Mesodermal cell (in vitro differentiated cells): ENCODE data around the gene CHD5.

ENCODE experiments used
- H3K27ac ChIP-seq: 2 replicates; pipeline ENCODE4 v1.7.0; 2013; ENCODE audit warnings: mild to moderate bottlenecking, low read depth, low read length, moderate library complexity; ENCODE audit not compliant: severe bottlenecking
- H3K36me3 ChIP-seq: 2 replicates; pipeline ENCODE4 v1.7.1; 2013; ENCODE audit warnings: mild to moderate bottlenecking, low read length, moderate library complexity; ENCODE audit not compliant: control insufficient read depth, insufficient read depth
- H3K4me1 ChIP-seq: one replicate; pipeline ENCODE4 v1.7.1; 2013; ENCODE audit warnings: mild to moderate bottlenecking, low read length; ENCODE audit not compliant: insufficient read depth, control insufficient read depth, poor library complexity, severe bottlenecking
- H3K4me3 ChIP-seq: 2 replicates; pipeline ENCODE4 v1.7.0; 2013; ENCODE audit warnings: low read length, control low read depth, mild to moderate bottlenecking; ENCODE audit not compliant: insufficient read depth, poor library complexity, severe bottlenecking; ENCODE audit errors: extremely low read depth
- H3K9me3 ChIP-seq: 2 replicates; pipeline ENCODE4 v1.7.1; 2013; ENCODE audit warnings: mild to moderate bottlenecking, low read length, moderate library complexity; ENCODE audit not compliant: control insufficient read depth
- WGBS, 2 experiments: methylation state at CpG; one replicate each; pipeline ENCODE4 v1.1.5; 2013; ENCODE audit warnings: missing lambda C conversion rate in 2 of 2; ENCODE audit not compliant: insufficient coverage in 2 of 2; 5-methylcytosine and 5-hydroxymethylcytosine counted together

The CHD5 gene

DNA sequence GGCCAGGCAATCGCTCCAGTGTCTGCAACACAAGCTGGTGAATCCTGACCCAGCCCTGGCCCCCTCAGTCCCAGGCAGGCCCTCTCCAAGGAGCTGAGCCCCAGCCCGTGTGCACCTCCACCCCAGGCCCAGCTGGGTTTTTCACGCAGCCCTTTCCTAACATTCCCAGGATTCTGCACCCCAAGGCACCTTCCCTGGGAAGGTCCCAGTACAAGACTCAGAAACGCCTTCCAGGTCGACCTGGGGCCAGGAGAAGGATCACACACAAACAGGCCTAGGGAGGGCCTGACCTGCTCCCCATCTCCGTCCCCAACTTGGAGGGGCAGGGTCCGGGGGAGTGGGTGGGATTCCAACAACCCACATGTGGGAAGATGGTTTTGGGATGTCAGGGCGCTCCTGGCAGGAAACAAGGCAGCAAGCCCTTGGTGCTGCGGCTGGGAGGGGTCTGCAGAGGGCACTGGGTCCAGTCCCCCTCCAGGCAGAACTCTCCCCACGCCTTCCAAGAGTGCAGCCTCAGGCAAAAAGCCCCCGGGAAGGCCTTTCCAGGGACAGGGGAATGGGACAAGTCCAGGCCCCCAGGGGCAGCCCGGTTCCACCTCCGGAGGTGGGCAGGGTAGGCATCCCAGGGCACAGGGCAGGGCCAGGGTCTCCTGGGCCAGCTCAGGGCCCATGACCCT is 76.1 kb downstream of the CHD5 start:
- no peaks in the 10 kb centered on the region for H3K9me3 ChIP-seq
- 86 to 89% methylated on average over 7 to 12 of the region's 13 CpGs for WGBS, 2 experiments

DNA sequence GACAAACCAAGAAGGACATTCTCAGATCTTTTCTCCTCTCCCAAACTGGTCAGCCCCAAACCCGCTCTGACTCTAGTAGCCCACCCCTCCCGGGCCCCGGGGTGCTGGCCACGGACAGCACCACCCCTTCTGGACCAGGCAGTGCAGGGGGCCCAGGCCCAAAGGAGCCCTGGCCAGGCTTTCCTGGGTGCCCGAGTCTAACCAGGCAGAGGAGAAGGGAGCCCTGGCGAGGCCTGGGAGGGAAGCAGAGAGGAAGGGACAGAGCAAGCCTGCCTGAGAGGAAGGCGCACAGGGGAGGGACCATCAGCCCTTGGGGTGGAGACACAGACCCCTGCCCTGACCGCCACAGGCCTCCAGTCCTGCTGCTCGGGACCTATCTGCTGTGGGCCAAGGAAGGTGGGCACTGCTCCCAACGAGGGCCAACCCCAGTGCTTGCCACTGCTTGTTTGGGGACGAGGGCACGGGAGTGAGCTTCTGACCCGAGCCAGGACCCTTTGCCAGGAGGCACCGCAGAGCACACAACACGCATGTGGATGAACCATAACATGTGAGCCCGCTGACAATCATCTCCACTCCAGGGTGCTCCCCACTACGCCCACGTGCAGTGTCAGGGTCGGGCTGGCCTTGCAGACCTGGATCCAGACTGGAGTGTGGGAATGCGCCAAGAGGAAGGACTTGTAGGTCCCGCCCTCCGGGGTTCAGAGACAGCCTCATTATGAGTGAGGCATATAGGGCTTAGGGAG is 76.8 kb downstream of the CHD5 start:
- Histone ChIP-seq H3K4me3 (no peak overlapping the region), H3K9me3 (no peaks in the 10 kb centered on the region)
- WGBS, 2 experiments, result 88 to 92% methylated on average over 18 to 21 of the region's 22 CpGs

More for the DNA sequence above, 76.1 kb downstream of the CHD5 start:
- Histone ChIP-seq H3K4me1 (no peaks in the 10 kb centered on the region), H3K27ac (no peak overlapping the region), H3K4me3 (no peak overlapping the region), H3K36me3 (no peaks in the 10 kb centered on the region)

DNA sequence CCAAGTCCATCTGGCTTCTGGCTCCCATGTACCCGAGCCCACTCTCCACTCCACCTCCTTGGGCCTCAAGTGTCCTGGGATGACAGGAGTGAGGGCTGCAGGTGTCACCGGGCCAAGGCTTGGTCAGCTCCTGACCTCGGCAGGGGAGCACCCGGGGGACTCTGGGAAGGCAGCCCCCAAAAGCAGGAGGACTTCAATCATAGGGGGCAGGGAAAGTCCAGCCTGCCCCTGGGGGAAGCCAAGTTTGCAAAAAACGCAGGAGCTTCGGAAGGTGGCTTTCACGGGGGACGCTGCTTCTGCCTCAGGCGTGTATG is 77.6 kb downstream of the CHD5 start:
- Histone ChIP-seq H3K9me3 (no peaks in the 10 kb centered on the region), H3K4me1 (no peaks in the 10 kb centered on the region), H3K36me3 (no peaks in the 10 kb centered on the region), H3K4me3 (no peak overlapping the region), H3K27ac (no peak overlapping the region)
- 88 to 94% methylated on average over 8 to 9 of the region's 9 CpGs for WGBS, 2 experiments

More for the DNA sequence above, 76.8 kb downstream of the CHD5 start:
- H3K36me3 ChIP-seq, result no peaks in the 10 kb centered on the region
- H3K4me1 ChIP-seq, result no peaks in the 10 kb centered on the region
- H3K27ac ChIP-seq, result no peak overlapping the region

DNA sequence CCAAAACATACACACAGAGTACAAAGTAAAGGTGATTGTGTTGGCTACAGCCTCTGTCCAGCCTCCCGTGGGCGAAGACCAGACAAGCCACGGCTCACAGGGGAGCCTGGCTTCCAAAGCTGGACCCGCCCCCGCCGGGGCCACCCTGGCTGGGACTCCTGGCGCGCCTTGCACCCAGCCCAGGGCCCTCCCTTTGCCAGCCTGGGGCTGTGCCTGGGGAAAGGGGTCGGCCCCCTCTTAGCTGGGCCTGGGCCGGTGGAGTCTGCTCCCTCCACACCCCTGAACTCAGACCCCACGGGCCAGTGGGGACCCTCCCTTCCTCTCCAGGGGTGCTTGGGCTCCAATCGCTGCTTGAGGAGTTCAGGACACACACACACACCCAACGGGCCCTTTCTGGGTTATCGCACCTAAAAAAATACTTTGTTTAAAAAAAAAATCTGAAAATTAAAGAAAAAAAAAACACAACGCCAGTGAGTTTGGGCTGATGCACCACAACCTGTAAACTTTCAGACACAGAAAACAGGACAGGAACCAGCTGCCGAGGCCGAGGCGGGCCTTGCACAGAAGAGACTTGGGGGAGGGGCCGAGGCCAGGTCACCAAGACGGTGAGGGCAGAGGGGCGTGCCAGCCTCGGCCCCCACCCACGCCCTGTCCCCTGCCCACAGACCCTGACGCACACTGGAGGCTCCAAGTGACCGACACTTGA is 78.1 kb downstream of the CHD5 start:
- Histone ChIP-seq H3K36me3 (no peaks in the 10 kb centered on the region), H3K9me3 (no peaks in the 10 kb centered on the region), H3K4me3 (no peak overlapping the region), H3K27ac (no peak overlapping the region), H3K4me1 (no peaks in the 10 kb centered on the region)
- WGBS, 2 experiments, result 79 to 82% methylated on average over 14 to 18 of the region's 25 CpGs

DNA sequence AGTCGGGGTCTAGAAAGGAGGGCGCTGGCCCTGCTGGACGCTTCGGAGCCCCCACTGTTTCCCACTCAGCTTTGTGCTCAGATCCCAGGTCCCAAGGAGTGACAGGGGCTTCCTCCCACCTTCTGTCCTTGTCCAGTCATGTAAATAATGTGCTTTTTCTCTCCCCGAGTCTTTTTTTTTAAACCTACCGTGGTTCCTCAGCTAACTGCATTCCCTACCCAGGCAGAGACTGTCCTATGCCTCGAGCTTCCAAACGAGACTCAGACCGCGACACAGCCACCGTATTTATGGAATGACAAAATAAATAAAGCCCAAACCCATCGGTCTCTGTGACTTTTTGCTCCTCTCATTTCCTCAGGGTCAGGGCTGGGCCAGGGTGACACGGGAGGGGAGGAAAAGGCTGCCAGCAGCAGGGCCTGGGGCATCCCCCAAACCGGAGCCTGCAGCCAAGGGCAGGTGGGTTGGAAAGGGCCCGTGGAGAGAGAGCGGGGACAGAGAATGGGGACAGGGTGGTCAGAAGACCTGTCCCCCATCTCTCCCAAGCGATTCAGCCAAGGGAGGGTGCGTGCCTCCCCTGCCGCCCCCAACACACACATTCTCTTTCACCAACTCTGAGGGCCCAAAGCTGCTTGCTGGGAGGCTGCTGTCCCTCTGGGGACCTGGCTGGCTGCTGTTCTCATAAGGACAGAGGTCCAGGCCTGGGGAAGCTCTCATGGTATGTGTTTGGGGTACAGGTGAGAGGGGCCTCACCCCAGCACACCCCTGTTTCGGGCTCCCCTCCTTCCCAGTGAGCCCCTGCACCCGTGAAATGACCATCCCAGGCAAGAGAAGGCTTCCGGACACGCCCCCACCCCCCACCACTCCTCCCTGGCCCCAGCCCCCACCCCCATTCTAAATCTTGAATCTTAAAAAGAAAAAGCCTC is 79.0 kb downstream of the CHD5 start:
- H3K27ac ChIP-seq, result no peak overlapping the region
- H3K4me3 ChIP-seq, result no peak overlapping the region
- no peaks in the 10 kb centered on the region for H3K9me3 ChIP-seq
- WGBS, 2 experiments, result 86 to 90% methylated on average over 13 to 19 of the region's 23 CpGs
- H3K36me3 ChIP-seq, result no peaks in the 10 kb centered on the region
- no peaks in the 10 kb centered on the region for H3K4me1 ChIP-seq

DNA sequence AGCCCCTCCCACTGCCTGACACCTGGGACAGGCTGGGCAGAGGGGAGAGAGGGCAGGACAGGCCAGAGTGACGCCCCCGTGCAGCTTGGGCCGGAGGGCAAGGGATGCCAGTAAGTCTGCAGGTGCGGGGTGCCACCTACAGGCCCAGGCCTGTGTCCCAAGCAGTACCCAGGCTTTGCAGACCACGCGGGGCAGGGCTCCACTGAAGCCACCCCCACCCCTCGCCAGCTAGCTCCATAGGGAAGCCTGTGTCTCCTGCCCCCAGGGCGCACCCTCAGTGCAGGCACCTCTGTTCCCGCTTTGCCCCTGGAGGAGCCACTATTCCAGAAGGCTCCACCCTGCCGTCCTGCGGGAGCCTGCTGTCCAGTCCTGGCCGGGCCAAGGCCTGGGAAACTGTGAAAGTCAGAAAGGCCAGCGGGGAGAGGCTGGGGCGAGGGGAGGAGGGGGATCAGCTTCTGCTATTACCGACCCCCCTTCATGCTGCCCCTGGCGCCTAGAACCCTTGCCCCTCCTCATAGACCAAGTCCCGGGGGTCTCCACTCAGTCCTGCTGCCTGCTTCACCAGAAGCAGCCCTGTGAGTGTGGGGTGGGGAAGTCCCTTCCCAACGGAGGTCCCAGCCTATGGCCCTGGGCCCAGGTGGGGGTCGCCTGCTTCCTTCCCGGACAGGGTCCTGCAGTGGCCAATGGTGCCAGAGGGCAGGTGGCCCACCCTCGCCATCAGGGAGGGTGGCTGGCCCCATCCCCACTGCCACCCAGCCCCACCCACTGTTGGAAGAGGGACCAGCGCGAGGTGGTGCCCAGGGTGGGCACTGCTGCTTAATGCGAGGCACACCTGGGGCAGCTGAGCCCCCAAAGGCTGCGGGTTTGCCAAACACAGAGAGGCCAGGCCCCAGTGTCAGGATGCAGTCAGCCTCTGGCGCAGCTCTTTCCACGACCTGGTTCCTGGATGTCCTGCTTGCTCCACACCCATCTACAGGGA is 80.0 kb downstream of the CHD5 start:
- WGBS, 2 experiments, result 85 to 89% methylated on average over 13 to 16 of the region's 27 CpGs
- Histone ChIP-seq H3K9me3 (no peaks in the 10 kb centered on the region), H3K4me1 (no peaks in the 10 kb centered on the region), H3K4me3 (no peak overlapping the region), H3K27ac (no peak overlapping the region), H3K36me3 (no peaks in the 10 kb centered on the region)

DNA sequence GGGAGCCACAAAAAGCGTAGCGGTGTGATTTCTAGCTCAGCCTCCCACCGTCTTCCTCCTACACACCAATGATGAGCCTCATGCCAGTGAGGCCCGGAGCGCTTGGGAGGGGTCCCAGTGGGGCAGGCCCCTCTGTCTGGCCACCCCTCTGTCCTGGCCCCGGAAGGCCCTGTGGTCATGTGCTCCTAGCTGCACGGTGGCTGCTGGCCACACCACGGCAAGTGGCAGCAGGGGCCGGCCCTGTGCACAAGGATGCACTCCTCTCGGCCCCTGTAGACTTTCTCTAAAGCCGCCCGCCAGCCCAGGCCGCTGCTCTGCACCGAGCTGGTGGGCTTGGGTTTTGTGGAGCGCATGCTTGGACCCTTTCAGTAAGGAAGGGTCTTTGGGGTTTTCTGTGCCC is 80.8 kb downstream of the CHD5 start:
- 87 to 95% methylated on average over 10 to 13 of the region's 15 CpGs for WGBS, 2 experiments
- H3K36me3 ChIP-seq, result no peaks in the 10 kb centered on the region
- H3K27ac ChIP-seq, result no peak overlapping the region
- H3K9me3 ChIP-seq, result no peaks in the 10 kb centered on the region
- no peak overlapping the region for H3K4me3 ChIP-seq
- H3K4me1 ChIP-seq, result no peaks in the 10 kb centered on the region

DNA sequence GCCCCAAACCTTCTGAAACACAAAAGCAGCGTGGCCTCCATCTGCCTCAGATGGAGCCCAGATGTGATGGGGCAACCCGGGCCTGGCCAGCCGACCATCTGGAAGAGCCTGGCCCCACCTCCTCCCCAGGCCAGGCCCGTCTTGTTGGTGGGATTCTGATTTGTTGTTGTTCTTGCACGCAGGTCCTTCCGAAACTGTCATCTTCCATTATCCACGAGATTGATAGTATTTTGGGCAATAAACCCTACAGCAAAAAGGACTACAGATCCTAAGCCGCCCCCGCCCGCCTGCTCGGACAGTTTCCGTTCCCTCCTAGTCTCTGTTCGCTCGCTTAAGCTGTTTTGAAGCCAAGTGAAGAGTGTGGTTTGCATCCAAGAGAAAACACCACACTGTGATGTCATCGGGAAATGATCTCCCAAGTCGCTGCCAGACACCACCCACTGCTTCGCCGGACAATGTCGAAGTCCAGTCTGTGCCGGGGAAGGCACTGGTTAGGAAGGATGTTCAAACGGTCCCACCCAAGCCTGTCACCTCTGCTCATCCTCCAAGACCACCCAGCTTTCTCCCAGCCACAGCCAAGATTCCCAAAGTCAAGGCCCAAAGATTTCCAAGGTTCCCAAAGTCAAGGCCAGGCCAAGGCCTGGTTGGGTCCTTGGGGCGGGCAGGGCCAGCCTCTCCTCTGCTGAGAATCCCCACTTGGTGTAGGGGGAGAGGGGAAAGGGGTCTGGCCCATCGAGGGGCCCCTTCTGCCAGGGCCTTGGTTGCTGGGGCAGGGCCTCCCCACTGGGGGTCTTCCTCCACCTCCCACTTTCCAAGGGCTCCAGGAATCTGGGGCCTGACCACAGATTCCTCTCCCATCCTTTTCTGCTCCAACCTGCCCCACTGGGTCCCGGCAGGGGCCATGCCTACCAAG is 81.6 kb downstream of the CHD5 start:
- Histone ChIP-seq H3K4me3 (no peak overlapping the region), H3K36me3 (no peaks in the 10 kb centered on the region), H3K4me1 (no peaks in the 10 kb centered on the region), H3K9me3 (no peaks in the 10 kb centered on the region), H3K27ac (no peak overlapping the region)
- 94 to 95% methylated on average over 15 to 17 of the region's 24 CpGs for WGBS, 2 experiments

DNA sequence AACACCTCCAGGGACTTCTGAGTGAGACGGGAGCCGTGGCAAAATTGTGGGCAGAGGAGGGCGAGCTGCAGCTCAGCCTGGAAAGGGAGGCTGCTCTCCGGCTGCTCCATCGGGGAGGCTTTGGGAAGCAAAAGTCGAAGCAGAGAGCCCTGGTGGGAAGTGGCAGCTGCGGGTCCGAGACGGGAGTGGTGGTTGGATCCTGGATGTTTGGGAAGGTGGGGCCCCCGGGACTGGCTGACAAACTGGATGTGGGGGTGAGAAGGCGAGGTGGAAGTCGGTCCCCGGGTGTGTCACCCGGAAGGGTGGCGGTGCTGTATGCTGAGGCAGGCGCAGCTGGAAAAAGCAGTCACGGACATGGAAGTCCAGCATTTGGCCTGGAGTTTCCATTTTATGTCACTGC is 82.3 kb downstream of the CHD5 start:
- H3K4me3 ChIP-seq, result no peak overlapping the region
- no peaks in the 10 kb centered on the region for H3K4me1 ChIP-seq
- no peak overlapping the region for H3K27ac ChIP-seq
- WGBS, 2 experiments, result 91 to 95% methylated on average over 15 to 17 of the region's 17 CpGs
- H3K36me3 ChIP-seq, result no peaks in the 10 kb centered on the region
- no peaks in the 10 kb centered on the region for H3K9me3 ChIP-seq
